Measurements from ENCODE around the gene IQSEC2. TPM values are rescaled to one million over a fixed set of nuclear protein-coding genes. Genes with fewer than 3 reads are reported as not detected.

The IQSEC2 gene
- total RNA-seq, 2 donors from 2014 or later = 0.48 to 0.86 TPM

GRCh38 chrX:53255738-53256191 lies 25.6 kb downstream of the IQSEC2 start:
- ATAC-seq = no peak
- Mint-ChIP-seq H3K36me3 (no peaks in the 10 kb centered on the region), H3K4me3 (no peak overlapping the region), H3K9me3 (no peaks in the 10 kb centered on the region), H3K27ac (no peak overlapping the region), H3K27me3 (peaks cover 0 to 19% of the 10 kb centered on the region in 2 donors), H3K4me1 (ENCODE audit: low read depth in 2 of 2) (no peaks in the 10 kb centered on the region)
- DNase-seq (ENCODE audit: low spot score) = no peak

- no peaks in the 10 kb centered on the region for H3K9me3 Mint-ChIP-seq
- ATAC-seq (no peak), DNase-seq (ENCODE audit: low spot score) (no peak)
- H3K4me3 Mint-ChIP-seq = no peak overlapping the region
- H3K36me3 Mint-ChIP-seq = no peaks in the 10 kb centered on the region
- no peaks in the 10 kb centered on the region for H3K4me1 Mint-ChIP-seq (ENCODE audit: low read depth in 2 of 2)
- H3K27ac Mint-ChIP-seq = no peak overlapping the region
- peaks cover 0 to 16% of the 10 kb centered on the region in 2 donors for H3K27me3 Mint-ChIP-seq
Measured at GRCh38 chrX:53254570-53255461, 26.6 kb downstream of the IQSEC2 start.

GRCh38 chrX:53253293-53254020 lies 27.9 kb downstream of the IQSEC2 start:
- Mint-ChIP-seq H3K4me3 (no peak overlapping the region), H3K4me1 (ENCODE audit: low read depth in 2 of 2) (no peaks in the 10 kb centered on the region), H3K9me3 (no peaks in the 10 kb centered on the region), H3K27me3 (peaks cover 0 to 16% of the 10 kb centered on the region in 2 donors), H3K36me3 (no peaks in the 10 kb centered on the region), H3K27ac (no peak overlapping the region)
- DNase-seq (ENCODE audit: low spot score) (no peak), ATAC-seq (no peak)

GRCh38 chrX:53251307-53251706 lies 30.1 kb downstream of the IQSEC2 start:
- ATAC-seq (no peak), DNase-seq (ENCODE audit: low spot score) (no peak)
- Mint-ChIP-seq H3K4me1 (ENCODE audit: low read depth in 2 of 2) (no peaks in the 10 kb centered on the region), H3K36me3 (no peaks in the 10 kb centered on the region), H3K27ac (no peak overlapping the region), H3K9me3 (no peaks in the 10 kb centered on the region), H3K27me3 (peaks cover 0 to 15% of the 10 kb centered on the region in 2 donors), H3K4me3 (no peak overlapping the region)

GRCh38 chrX:53250556-53250955 lies 30.8 kb downstream of the IQSEC2 start:
- H3K9me3 Mint-ChIP-seq = no peaks in the 10 kb centered on the region
- ATAC-seq = no peak
- no peak overlapping the region for H3K4me3 Mint-ChIP-seq
- DNase-seq (ENCODE audit: low spot score) = no peak
- H3K27me3 Mint-ChIP-seq = peaks cover 0 to 18% of the 10 kb centered on the region in 2 donors
- no peaks in the 10 kb centered on the region for H3K4me1 Mint-ChIP-seq (ENCODE audit: low read depth in 2 of 2)
- no peak overlapping the region for H3K27ac Mint-ChIP-seq
- no peaks in the 10 kb centered on the region for H3K36me3 Mint-ChIP-seq

GRCh38 chrX:53249408-53250042 lies 31.9 kb downstream of the IQSEC2 start:
- Mint-ChIP-seq H3K4me3 (no peak overlapping the region), H3K4me1 (ENCODE audit: low read depth in 2 of 2) (no peaks in the 10 kb centered on the region), H3K27me3 (peaks cover 0 to 13% of the 10 kb centered on the region in 2 donors), H3K9me3 (no peaks in the 10 kb centered on the region), H3K36me3 (no peaks in the 10 kb centered on the region), H3K27ac (no peak overlapping the region)
- no peak for ATAC-seq
- no peak for DNase-seq (ENCODE audit: low spot score)

GRCh38 chrX:53247928-53248327 lies 33.5 kb downstream of the IQSEC2 start:
- DNase-seq (ENCODE audit: low spot score) (no peak), ATAC-seq (no peak)
- Mint-ChIP-seq H3K27ac (no peak overlapping the region), H3K36me3 (no peaks in the 10 kb centered on the region), H3K9me3 (no peaks in the 10 kb centered on the region), H3K4me1 (ENCODE audit: low read depth in 2 of 2) (no peaks in the 10 kb centered on the region), H3K4me3 (no peak overlapping the region), H3K27me3 (peaks cover 0 to 12% of the 10 kb centered on the region in 2 donors)

GRCh38 chrX:53246231-53246630 lies 35.2 kb downstream of the IQSEC2 start:
- H3K36me3 Mint-ChIP-seq = no peaks in the 10 kb centered on the region
- no peak for ATAC-seq
- H3K27me3 Mint-ChIP-seq = peaks cover 0 to 12% of the 10 kb centered on the region in 2 donors
- no peaks in the 10 kb centered on the region for H3K9me3 Mint-ChIP-seq
- H3K4me1 Mint-ChIP-seq (ENCODE audit: low read depth in 2 of 2) = peaks cover 0 to 7% of the 10 kb centered on the region in 2 donors
- H3K4me3 Mint-ChIP-seq = no peak overlapping the region
- DNase-seq (ENCODE audit: low spot score) = no peak
- H3K27ac Mint-ChIP-seq = no peak overlapping the region

- H3K27ac Mint-ChIP-seq = no peak overlapping the region
- ATAC-seq (no peak), DNase-seq (ENCODE audit: low spot score) (no peak)
- peaks cover 0 to 7% of the 10 kb centered on the region in 2 donors for H3K4me1 Mint-ChIP-seq (ENCODE audit: low read depth in 2 of 2)
- peaks cover 0 to 12% of the 10 kb centered on the region in 2 donors for H3K27me3 Mint-ChIP-seq
- no peaks in the 10 kb centered on the region for H3K36me3 Mint-ChIP-seq
- no peak overlapping the region for H3K4me3 Mint-ChIP-seq
- no peaks in the 10 kb centered on the region for H3K9me3 Mint-ChIP-seq
Measured at GRCh38 chrX:53244610-53245009, 36.8 kb downstream of the IQSEC2 start.

- H3K4me1 Mint-ChIP-seq (ENCODE audit: low read depth in 2 of 2) = peaks cover 0 to 7% of the 10 kb centered on the region in 2 donors
- no peaks in the 10 kb centered on the region for H3K9me3 Mint-ChIP-seq
- H3K27me3 Mint-ChIP-seq = peaks cover 0 to 12% of the 10 kb centered on the region in 2 donors
- no peaks in the 10 kb centered on the region for H3K36me3 Mint-ChIP-seq
- DNase-seq (ENCODE audit: low spot score) = no peak
- no peak for ATAC-seq
- H3K27ac Mint-ChIP-seq = no peak overlapping the region
- no peak overlapping the region for H3K4me3 Mint-ChIP-seq
Measured at GRCh38 chrX:53242310-53242709, 39.1 kb downstream of the IQSEC2 start.

- H3K4me3 Mint-ChIP-seq = no peak overlapping the region
- H3K27ac Mint-ChIP-seq = no peak overlapping the region
- peaks cover 0 to 7% of the 10 kb centered on the region in 2 donors for H3K4me1 Mint-ChIP-seq (ENCODE audit: low read depth in 2 of 2)
- no peak for DNase-seq (ENCODE audit: low spot score)
- H3K9me3 Mint-ChIP-seq = no peaks in the 10 kb centered on the region
- H3K27me3 Mint-ChIP-seq = peaks cover 0 to 11% of the 10 kb centered on the region in 2 donors
- peak; percentile 73 to 77 for ATAC-seq
- no peaks in the 10 kb centered on the region for H3K36me3 Mint-ChIP-seq
Measured at GRCh38 chrX:53241558-53241957, 39.8 kb downstream of the IQSEC2 start.

GRCh38 chrX:53239474-53239873 lies 41.9 kb downstream of the IQSEC2 start:
- Mint-ChIP-seq H3K9me3 (no peaks in the 10 kb centered on the region), H3K27me3 (peaks cover 0 to 7% of the 10 kb centered on the region in 2 donors)

GRCh38 chrX:53237056-53237455 lies 44.3 kb downstream of the IQSEC2 start:
- H3K36me3 Mint-ChIP-seq = no peaks in the 10 kb centered on the region
- DNase-seq (ENCODE audit: low spot score) (no peak), ATAC-seq (no peak)
- H3K9me3 Mint-ChIP-seq = no peaks in the 10 kb centered on the region
- H3K27me3 Mint-ChIP-seq = peaks cover 0 to 7% of the 10 kb centered on the region in 2 donors
- H3K4me3 Mint-ChIP-seq = no peak overlapping the region
- peaks cover 0 to 5% of the 10 kb centered on the region in 2 donors for H3K4me1 Mint-ChIP-seq (ENCODE audit: low read depth in 2 of 2)
- no peak overlapping the region for H3K27ac Mint-ChIP-seq

More at GRCh38 chrX:53239474-53239873, 41.9 kb downstream of the IQSEC2 start:
- Mint-ChIP-seq H3K4me1 (ENCODE audit: low read depth in 2 of 2) (peaks cover 0 to 7% of the 10 kb centered on the region in 2 donors), H3K36me3 (no peaks in the 10 kb centered on the region), H3K4me3 (no peak overlapping the region), H3K27ac (no peak overlapping the region)
- ATAC-seq (no peak), DNase-seq (ENCODE audit: low spot score) (peak; percentile 23)
